Liver (tissue), 4 donors: ENCODE results near the gene UQCRHL. TPM values are rescaled to one million over a fixed set of nuclear protein-coding genes. Genes with fewer than 3 reads are reported as not detected.

Experiments used
- polyA plus RNA-seq, 2 donors: library from polyadenylated mRNA; stranded (reverse) in 1 of 2; unstranded in 1 of 2; fragments of 200-250 nt in 1 of 2; fragments of >200 nt in 1 of 2; fragmentation: Nextera tagmentation in 1 of 2; extraction: Ambion mirVana in 1 of 2; gene quantifications; one replicate each; pipeline versions ENCODE4 v1.2.1 to v1.2.3, GENCODE V29; 2013 to 2015
- total RNA-seq, 2 donors: library from RNA; depleted of rRNA; stranded (reverse); fragments of >200 nt; gene quantifications; one replicate each; pipeline ENCODE4 v1.2.3, GENCODE V29; 2014
- donor health status: healthy.
- donor health status: healthy.
- donor health status: healthy.

Gene UQCRHL
- total and polyA plus RNA-seq, 4 donors: 0.50 to 2.9 (median 1.4) TPM

Other genes starting within 250 kb of the UQCRHL start
- gene AGMAT, start 222.6 kb downstream of the UQCRHL start, total RNA-seq: 10 to 100 TPM; 33.3 to 83.6 TPM
- gene AGMAT, start 222.6 kb downstream of the UQCRHL start, polyA plus RNA-seq: 10 to 100 TPM; 31.9 to 48.0 TPM
- 10 to 100 TPM; 70.8 to 72.5 TPM for gene DDI2, start 190.2 kb downstream of the UQCRHL start, total RNA-seq
- gene DDI2, start 190.2 kb downstream of the UQCRHL start, polyA plus RNA-seq: 10 to 100 TPM in 1 of 2 donors, 1 to 10 TPM in 1; 9.5 to 13.1 TPM
- 10 to 100 TPM; 18.9 to 22.6 TPM for gene PLEKHM2, start 123.3 kb downstream of the UQCRHL start, total RNA-seq
- gene PLEKHM2, start 123.3 kb downstream of the UQCRHL start, polyA plus RNA-seq: 10 to 100 TPM in 1 of 2 donors, 1 to 10 TPM in 1; 4.1 to 15.1 TPM
- gene SLC25A34, start 71.4 kb downstream of the UQCRHL start, total RNA-seq: 1 to 10 TPM in 1 of 2 donors, under 1 TPM in 1; 0.79 to 7.3 TPM
- 1 to 10 TPM; 1.8 to 3.1 TPM for gene SLC25A34, start 71.4 kb downstream of the UQCRHL start, polyA plus RNA-seq
- gene TMEM82, start 65.2 kb downstream of the UQCRHL start, total RNA-seq: 1 to 10 TPM; 5.6 to 5.8 TPM
- gene TMEM82, start 65.2 kb downstream of the UQCRHL start, polyA plus RNA-seq: 10 to 100 TPM; 20.9 to 26.3 TPM
- gene FBLIM1, start 48.9 kb downstream of the UQCRHL start, total RNA-seq: 1 to 10 TPM; 3.6 to 6.4 TPM
- gene FBLIM1, start 48.9 kb downstream of the UQCRHL start, polyA plus RNA-seq: 1 to 10 TPM; 3.6 to 3.8 TPM
- 10 to 100 TPM; 17.9 to 29.4 TPM for gene SPEN, start 40.1 kb upstream of the UQCRHL start, total RNA-seq
- 10 to 100 TPM in 1 of 2 donors, 1 to 10 TPM in 1; 7.4 to 12.4 TPM for gene SPEN, start 40.1 kb upstream of the UQCRHL start, polyA plus RNA-seq
- gene ZBTB17, start 168.5 kb upstream of the UQCRHL start, total RNA-seq: 10 to 100 TPM; 10.4 to 15.1 TPM
- gene ZBTB17, start 168.5 kb upstream of the UQCRHL start, polyA plus RNA-seq: 1 to 10 TPM; 8.9 to 9.4 TPM
- not detected for gene SRARP, start 196.6 kb upstream of the UQCRHL start, total RNA-seq
- under 1 TPM in 1 of 2 donors, not detected in 1; 0.02 TPM for gene SRARP, start 196.6 kb upstream of the UQCRHL start, polyA plus RNA-seq
- under 1 TPM; 0.28 to 0.42 TPM for gene HSPB7, start 210.4 kb upstream of the UQCRHL start, total RNA-seq
- 1 to 10 TPM in 1 of 2 donors, under 1 TPM in 1; 0.28 to 1.4 TPM for gene HSPB7, start 210.4 kb upstream of the UQCRHL start, polyA plus RNA-seq
- not detected for gene CLCNKA, start 214.4 kb upstream of the UQCRHL start, total RNA-seq
- gene CLCNKA, start 214.4 kb upstream of the UQCRHL start, polyA plus RNA-seq: not detected
- gene CLCNKB, start 236.1 kb upstream of the UQCRHL start, total RNA-seq: not detected
- not detected for gene CLCNKB, start 236.1 kb upstream of the UQCRHL start, polyA plus RNA-seq